Caco-2 (cell line): ENCODE measurements around the gene CLPSL2. TPM values are rescaled to one million over a fixed set of nuclear protein-coding genes. Genes with fewer than 3 reads are reported as not detected.
A peak's percentile ranks its signal among the peaks of the same experiment; 100 is the strongest.

Experiments used
- BruUV-seq: library from RNA; stranded (reverse); fragments of 400-500 nt; replicated peaks from 2 replicates; lab custom pipeline; 2021; lab: Mats Ljungman, UMichigan
- CTCF ChIA-PET: fragments of 300-600 bp; sonication (Branson Sonifier 250); formaldehyde crosslinking; loops from one replicate; lab custom pipeline; 2022; ENCODE audit warnings: antibody characterized with exemption; lab: Charles Lee
- POLR2A ChIA-PET: fragments of 300-600 bp; sonication (Branson Sonifier 250); formaldehyde crosslinking; loops from one replicate; lab custom pipeline; 2022; ENCODE audit warnings: antibody characterized with exemption; lab: Charles Lee
- DNase-seq, 2 experiments: peaks; one replicate each; pipeline versions ENCODE4 v3.0.0 to v3.0.0-alpha.2; 2020 to 2022
- H3K27me3 ChIP-seq: replicated peaks from 2 replicates; pipeline ENCODE4 v1.6.0; 2011; ENCODE audit warnings: low read length; ENCODE audit not compliant: control insufficient read depth, insufficient read depth
- H3K36me3 ChIP-seq: 2 replicates; pipeline ENCODE4 v1.5.1; 2011; ENCODE audit warnings: low read length; ENCODE audit not compliant: control insufficient read depth, insufficient read depth
- H3K4me1 ChIP-seq: fragments of 250-450 bp; sonication (Bioruptor Pico); 2 replicates; pipeline ENCODE4 v1.5.1; 2020; ENCODE audit warnings: mild to moderate bottlenecking
- H3K4me3 ChIP-seq: 2 replicates; pipeline ENCODE4 v1.5.1; 2011; ENCODE audit warnings: low read depth, mild to moderate bottlenecking, control low read depth, low read length
- H3K9me3 ChIP-seq: fragments of 250-450 bp; sonication (Bioruptor Pico); 2 replicates; pipeline ENCODE4 v1.5.1; 2020; ENCODE audit warnings: mild to moderate bottlenecking, moderate library complexity
- H3K27ac Mint-ChIP-seq: one replicate; pipeline ENCODE4 v1.8.0; 2022; ENCODE audit warnings: mixed read lengths; ENCODE audit not compliant: unreplicated experiment
- H3K27me3 Mint-ChIP-seq: one replicate; pipeline ENCODE4 v1.8.0; 2022; ENCODE audit warnings: mixed read lengths; ENCODE audit not compliant: insufficient read depth, unreplicated experiment
- H3K36me3 Mint-ChIP-seq: one replicate; pipeline ENCODE4 v1.8.0; 2022; ENCODE audit warnings: mild to moderate bottlenecking, mixed read lengths; ENCODE audit not compliant: insufficient read depth, unreplicated experiment
- H3K4me1 Mint-ChIP-seq: one replicate; pipeline ENCODE4 v1.8.0; 2022; ENCODE audit warnings: low read depth, mixed read lengths; ENCODE audit not compliant: unreplicated experiment
- H3K4me3 Mint-ChIP-seq: one replicate; pipeline ENCODE4 v1.8.0; 2022; ENCODE audit warnings: mild to moderate bottlenecking, moderate library complexity, mixed read lengths; ENCODE audit not compliant: unreplicated experiment
- H3K9me3 Mint-ChIP-seq: one replicate; pipeline ENCODE4 v1.8.0; 2022; ENCODE audit warnings: mixed read lengths; ENCODE audit not compliant: unreplicated experiment
- intact Hi-C: fragments of 100-400 bp; cut with micrococcal nuclease; formaldehyde crosslinking; loops from one replicate; pipeline ENCODE4 v1.10.0; 2022; ENCODE audit not compliant: unreplicated experiment
- total RNA-seq: library from RNA; stranded (reverse); gene quantifications from 2 replicates; pipeline ENCODE4 v1.2.3, GENCODE V29; 2022
- TF ChIP-seq, protein P1 (sequence below), 2 experiments: fragments of 200-600 bp in 1 of 2; IDR thresholded peaks; 1 replicate in 1 of 2; 2 replicates in 1 of 2; pipeline versions ENCODE4 v1.5.1 to v1.8.0; 2011 to 2022; ENCODE audit warnings: antibody characterized with exemption in 1 of 2, control low read depth in 1 of 2, inconsistent platforms in 1 of 2, low read depth in 1 of 2, low read length in 1 of 2, mild to moderate bottlenecking in 1 of 2, moderate library complexity in 1 of 2; ENCODE audit not compliant: insufficient read depth in 1 of 2, severe bottlenecking in 1 of 2, unreplicated experiment in 1 of 2

Gene CLPSL2
- total RNA-seq, 1 experiment from 2014 or later: 2.0 TPM

DNA sequence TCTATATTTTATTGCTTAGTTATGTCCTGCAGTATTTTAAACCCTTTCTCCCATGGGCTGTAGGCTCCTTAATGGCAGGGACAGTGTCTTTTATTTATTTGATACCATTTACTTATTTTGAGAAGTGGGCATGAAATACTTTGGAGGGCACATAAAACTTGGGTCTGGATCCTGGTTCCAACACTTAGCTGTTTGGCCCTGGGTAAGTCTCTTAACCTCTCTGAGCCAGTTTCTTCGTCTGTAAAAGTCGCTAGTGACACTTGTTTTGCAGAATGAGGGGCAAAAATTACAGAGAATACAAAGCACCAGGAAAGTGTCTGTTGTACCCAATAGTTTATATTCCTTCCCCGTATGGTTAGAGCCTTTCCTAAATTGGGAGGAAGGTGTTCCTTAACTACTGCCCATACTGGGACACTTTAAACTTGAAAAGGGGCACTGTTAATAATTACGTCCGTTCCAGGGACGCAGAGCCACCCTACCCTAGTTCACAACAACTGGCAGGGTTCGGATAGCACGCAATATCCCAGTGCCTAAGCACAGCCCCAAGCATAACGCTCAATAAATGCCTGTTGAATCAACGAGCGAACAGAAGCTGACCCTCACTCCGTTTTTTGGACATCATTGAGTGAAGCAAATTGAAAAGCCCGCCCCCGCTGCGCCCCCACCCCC is 45.5 kb upstream of the CLPSL2 start:
- Histone ChIP-seq H3K9me3 (no peaks in the 10 kb centered on the region), H3K36me3 (no peaks in the 10 kb centered on the region), H3K27me3 (no peaks in the 10 kb centered on the region), H3K4me1 (peaks cover 49% of the 10 kb centered on the region), H3K4me3 (peak overlapping the region; percentile 62)
- peaks cover 23% of the 10 kb centered on the region for H3K4me1 Mint-ChIP-seq
- no TSS peak for BruUV-seq
- TF ChIP-seq, protein P1, sequence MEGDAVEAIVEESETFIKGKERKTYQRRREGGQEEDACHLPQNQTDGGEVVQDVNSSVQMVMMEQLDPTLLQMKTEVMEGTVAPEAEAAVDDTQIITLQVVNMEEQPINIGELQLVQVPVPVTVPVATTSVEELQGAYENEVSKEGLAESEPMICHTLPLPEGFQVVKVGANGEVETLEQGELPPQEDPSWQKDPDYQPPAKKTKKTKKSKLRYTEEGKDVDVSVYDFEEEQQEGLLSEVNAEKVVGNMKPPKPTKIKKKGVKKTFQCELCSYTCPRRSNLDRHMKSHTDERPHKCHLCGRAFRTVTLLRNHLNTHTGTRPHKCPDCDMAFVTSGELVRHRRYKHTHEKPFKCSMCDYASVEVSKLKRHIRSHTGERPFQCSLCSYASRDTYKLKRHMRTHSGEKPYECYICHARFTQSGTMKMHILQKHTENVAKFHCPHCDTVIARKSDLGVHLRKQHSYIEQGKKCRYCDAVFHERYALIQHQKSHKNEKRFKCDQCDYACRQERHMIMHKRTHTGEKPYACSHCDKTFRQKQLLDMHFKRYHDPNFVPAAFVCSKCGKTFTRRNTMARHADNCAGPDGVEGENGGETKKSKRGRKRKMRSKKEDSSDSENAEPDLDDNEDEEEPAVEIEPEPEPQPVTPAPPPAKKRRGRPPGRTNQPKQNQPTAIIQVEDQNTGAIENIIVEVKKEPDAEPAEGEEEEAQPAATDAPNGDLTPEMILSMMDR (IDR thresholded peaks at IDR 0.05; ENCODE audit: insufficient read depth in 1 of 2, low read depth in 1 of 2, low read length in 1 of 2, severe bottlenecking in 1 of 2, unreplicated experiment in 1 of 2): no peak
- DNase-seq: no peak
- H3K9me3 Mint-ChIP-seq: no peaks in the 10 kb centered on the region
- H3K4me3 Mint-ChIP-seq: peak overlapping the region; percentile 82
- intact Hi-C loops: loop anchor here (1.0 to 10.0 kb wide), 2 partner anchors 42 to 436 kb away; partner anchors contain the start of gene DEF6
- CTCF ChIA-PET: no interaction called here
- no peak overlapping the region for H3K27ac Mint-ChIP-seq
- H3K36me3 Mint-ChIP-seq: no peaks in the 10 kb centered on the region
- no peaks in the 10 kb centered on the region for H3K27me3 Mint-ChIP-seq
- POLR2A ChIA-PET: no interaction called here

DNA sequence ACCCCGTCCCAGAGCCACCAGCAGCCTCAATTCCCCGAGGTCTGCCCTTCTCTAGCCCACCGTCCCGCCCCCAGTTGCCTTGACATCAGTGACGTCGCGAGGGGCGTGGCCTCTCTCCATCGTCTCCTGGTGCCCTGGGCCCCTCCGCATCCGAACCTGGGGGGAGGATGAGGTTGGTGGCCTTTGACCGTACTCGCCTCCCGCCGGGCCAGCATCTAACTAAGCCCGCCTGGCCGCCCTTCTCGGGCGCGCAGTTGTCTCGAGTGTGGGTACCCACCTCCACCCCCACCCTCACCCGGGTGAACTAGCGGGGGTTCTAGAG is 45.0 kb upstream of the CLPSL2 start:
- Mint-ChIP-seq H3K27me3 (no peaks in the 10 kb centered on the region), H3K4me1 (peaks cover 19% of the 10 kb centered on the region), H3K9me3 (no peaks in the 10 kb centered on the region), H3K36me3 (no peaks in the 10 kb centered on the region), H3K4me3 (peak overlapping the region; percentile 82), H3K27ac (no peak overlapping the region)
- TF ChIP-seq, protein P1 (IDR thresholded peaks at IDR 0.05; ENCODE audit: insufficient read depth in 1 of 2, low read depth in 1 of 2, low read length in 1 of 2, severe bottlenecking in 1 of 2, unreplicated experiment in 1 of 2): no peak
- BruUV-seq: no TSS peak
- POLR2A ChIA-PET: no interaction called here
- Histone ChIP-seq H3K27me3 (no peaks in the 10 kb centered on the region), H3K4me3 (peak overlapping the region; percentile 62), H3K9me3 (no peaks in the 10 kb centered on the region), H3K36me3 (no peaks in the 10 kb centered on the region), H3K4me1 (peaks cover 47% of the 10 kb centered on the region)
- intact Hi-C loops: loop anchor here (1.0 to 10.0 kb wide), 2 partner anchors 42 to 437 kb away; partner anchors contain the start of gene DEF6
- DNase-seq: peak; percentile 85 to 86
- CTCF ChIA-PET: no interaction called here

DNA sequence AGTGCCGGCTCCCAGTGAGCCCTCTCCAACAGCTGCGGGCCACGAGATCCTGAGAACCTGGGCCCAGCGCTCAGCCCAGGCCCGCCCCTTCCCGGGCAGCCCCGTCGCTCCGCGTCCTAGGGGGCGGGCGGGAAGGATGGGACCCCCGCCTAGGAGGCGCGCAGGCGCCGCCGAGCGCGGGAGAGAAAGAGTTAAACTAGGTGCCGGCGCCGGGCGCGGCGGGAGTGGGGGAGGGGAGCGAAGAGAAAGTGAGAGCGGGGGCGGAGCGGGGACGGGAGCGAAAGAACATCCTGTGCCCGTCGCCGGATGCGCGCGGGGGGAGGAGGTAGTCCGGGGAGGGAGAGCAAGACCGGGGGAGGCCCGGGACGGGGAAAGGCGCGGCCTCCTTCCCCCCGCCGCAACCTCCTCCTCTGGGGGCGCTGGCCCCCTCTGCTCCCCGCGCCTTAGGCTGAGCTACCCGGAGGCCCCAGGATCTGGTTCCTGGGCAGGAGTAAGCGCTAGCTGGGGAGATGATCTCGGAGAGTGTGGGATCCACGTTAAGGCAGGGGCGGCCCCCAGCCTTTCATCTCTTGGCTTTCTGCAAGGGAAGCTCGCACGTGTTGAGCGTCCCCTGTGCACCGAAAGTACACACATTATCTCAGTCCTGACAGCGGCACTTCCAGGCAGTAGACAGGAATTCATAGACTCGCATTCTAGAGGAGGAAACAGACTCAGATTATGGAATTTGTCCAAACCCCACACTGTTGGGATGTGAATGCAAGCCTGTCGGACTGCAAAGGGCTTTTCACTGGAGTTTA is 44.5 kb upstream of the CLPSL2 start:
- H3K9me3 ChIP-seq: no peaks in the 10 kb centered on the region
- TF ChIP-seq, protein P1 (IDR thresholded peaks at IDR 0.05; ENCODE audit: insufficient read depth in 1 of 2, low read depth in 1 of 2, low read length in 1 of 2, severe bottlenecking in 1 of 2, unreplicated experiment in 1 of 2): peak in 1 of 2 experiments; percentile 3
- Mint-ChIP-seq H3K27me3 (no peaks in the 10 kb centered on the region), H3K4me3 (peak overlapping the region; percentile 82), H3K4me1 (peaks cover 14% of the 10 kb centered on the region), H3K9me3 (no peaks in the 10 kb centered on the region), H3K36me3 (no peaks in the 10 kb centered on the region), H3K27ac (peak overlapping the region; percentile 45)
- intact Hi-C loops: loop anchor here (1.0 to 10.0 kb wide), 2 partner anchors 43 to 437 kb away; partner anchors contain the start of gene DEF6
- CTCF ChIA-PET: no interaction called here
- peak overlapping the region; percentile 62 for H3K4me3 ChIP-seq
- peaks cover 42% of the 10 kb centered on the region for H3K4me1 ChIP-seq
- BruUV-seq: TSS peak; percentile 74
- no peaks in the 10 kb centered on the region for H3K36me3 ChIP-seq
- DNase-seq: peak; percentile 90 to 91
- POLR2A ChIA-PET: interaction anchor here (0.6 kb wide), 1 partner anchor 390 kb away, joined by 5 read pairs; no protein-coding TSS in a partner anchor
- H3K27me3 ChIP-seq: no peaks in the 10 kb centered on the region
